Measurements from ENCODE around the gene GJC2.

The GJC2 gene

GRCh38 chr1:228206582-228207351, 57.0 kb downstream of the GJC2 start:
- TF ChIP-seq CTCF (IDR thresholded peaks at IDR 0.05; ENCODE audit: borderline replicate concordance, extremely low read depth, low read length, poor library complexity, severe bottlenecking): no peak
- TF ChIP-seq EZH2 (IDR thresholded peaks at IDR 0.05; ENCODE audit: borderline replicate concordance, low read depth, low read length, severe bottlenecking): no peak
- Histone ChIP-seq H3K27me3 (ENCODE audit: insufficient read depth, low read length, poor library complexity) (no peaks in the 10 kb centered on the region), H3K36me3 (ENCODE audit: insufficient read depth, low read length) (no peaks in the 10 kb centered on the region), H4K20me1 (ENCODE audit: insufficient read depth, low read length) (0 out of 2 replicates have a peak, but pooled peaks cover 5% of the 10 kb centered on the region), H3K27ac (ENCODE audit: low read length) (no peak overlapping the region), H2AFZ (ENCODE audit: low read depth, low read length) (no peak overlapping the region), H3K9ac (ENCODE audit: low read depth, low read length) (no peak overlapping the region), H3K79me2 (ENCODE audit: insufficient read depth, low read length) (no peaks in the 10 kb centered on the region), H3K4me1 (ENCODE audit: insufficient read depth, low read length) (no peaks in the 10 kb centered on the region), H3K4me2 (ENCODE audit: insufficient read depth, low read length) (no peak overlapping the region), H3K9me3 (ENCODE audit: insufficient read depth, low read length, severe bottlenecking) (no peaks in the 10 kb centered on the region), H3K4me3 (ENCODE audit: low read depth in 1 of 2, low read length in 2 of 2) (no peak overlapping the region)
- DNase-seq (no peak), ATAC-seq (ENCODE audit: insufficient read depth, low read depth) (no peak)

- Histone ChIP-seq H4K20me1 (ENCODE audit: insufficient read depth, low read length) (0 out of 2 replicates have a peak, but pooled peaks cover 5% of the 10 kb centered on the region), H3K27ac (ENCODE audit: low read length) (no peak overlapping the region), H3K4me1 (ENCODE audit: insufficient read depth, low read length) (peaks cover under 1% of the 10 kb centered on the region; the same call in 1 of the 2 replicates), H3K4me3 (ENCODE audit: low read depth in 1 of 2, low read length in 2 of 2) (no peak overlapping the region), H3K36me3 (ENCODE audit: insufficient read depth, low read length) (no peaks in the 10 kb centered on the region), H3K9ac (ENCODE audit: low read depth, low read length) (no peak overlapping the region), H3K9me3 (ENCODE audit: insufficient read depth, low read length, severe bottlenecking) (no peaks in the 10 kb centered on the region), H2AFZ (ENCODE audit: low read depth, low read length) (no peak overlapping the region), H3K27me3 (ENCODE audit: insufficient read depth, low read length, poor library complexity) (no peaks in the 10 kb centered on the region), H3K4me2 (ENCODE audit: insufficient read depth, low read length) (no peak overlapping the region), H3K79me2 (ENCODE audit: insufficient read depth, low read length) (no peaks in the 10 kb centered on the region)
- no peak for ATAC-seq (ENCODE audit: insufficient read depth, low read depth)
- TF ChIP-seq CTCF (IDR thresholded peaks at IDR 0.05; ENCODE audit: borderline replicate concordance, extremely low read depth, low read length, poor library complexity, severe bottlenecking): no peak
- TF ChIP-seq EZH2 (IDR thresholded peaks at IDR 0.05; ENCODE audit: borderline replicate concordance, low read depth, low read length, severe bottlenecking): no peak
- no peak for DNase-seq
These were observed 57.7 kb downstream of the GJC2 start for GRCh38 chr1:228207381-228207810.

GRCh38 chr1:228207851-228208821, 58.4 kb downstream of the GJC2 start, which contains the start of gene OBSCN:
TSS of gene OBSCN (plus strand) at chr1:228208044. CDS start at chr1:228211784, 3,740 bp downstream.
- H3K4me3 ChIP-seq (ENCODE audit: low read depth in 1 of 2, low read length in 2 of 2): no peak within 1 kb of the TSS
- H3K9ac ChIP-seq (ENCODE audit: low read depth, low read length): no peak within 1 kb of the TSS
- no peak within 1 kb of the TSS for H3K27ac ChIP-seq (ENCODE audit: low read length)
- no peak within 1 kb of the TSS for H2AFZ ChIP-seq (ENCODE audit: low read depth, low read length)
- H3K36me3 ChIP-seq (ENCODE audit: insufficient read depth, low read length): no peaks in the 10 kb centered on the region
- no peak within 1 kb of the TSS for H3K4me2 ChIP-seq (ENCODE audit: insufficient read depth, low read length)
- no peaks in the 10 kb centered on the region for H3K79me2 ChIP-seq (ENCODE audit: insufficient read depth, low read length)
- no peaks in the 10 kb centered on the region for H3K27me3 ChIP-seq (ENCODE audit: insufficient read depth, low read length, poor library complexity)
- DNase-seq (no peak), ATAC-seq (ENCODE audit: insufficient read depth, low read depth) (no peak)
- no peaks in the 10 kb centered on the region for H3K9me3 ChIP-seq (ENCODE audit: insufficient read depth, low read length, severe bottlenecking)
- TF ChIP-seq EZH2 (IDR thresholded peaks at IDR 0.05; ENCODE audit: borderline replicate concordance, low read depth, low read length, severe bottlenecking) (no peak), CTCF (IDR thresholded peaks at IDR 0.05; ENCODE audit: borderline replicate concordance, extremely low read depth, low read length, poor library complexity, severe bottlenecking) (no peak)
- H3K4me1 ChIP-seq (ENCODE audit: insufficient read depth, low read length): peaks cover 5% of the 10 kb centered on the region; the same call in 1 of the 2 replicates
- H4K20me1 ChIP-seq (ENCODE audit: insufficient read depth, low read length): 0 out of 2 replicates have a peak, but pooled peaks cover 5% of the 10 kb centered on the region

Data from DND-41 (cell line).